Activated T-helper 1 cell treated with Interleukin-2 at 50 U/mL for 16 hours (primary cell): ENCODE measurements around the gene CELSR1.
"Not testable (repeated sequence)": the region's sequence is repeated elsewhere in the genome, so short reads cannot be mapped to it uniquely, and the experiment has no call there.

Experiments
- DNase-seq: peaks from one replicate; pipeline ENCODE4 v3.0.0-alpha.2; 2020; ENCODE audit warnings: low read depth

Gene CELSR1

GRCh38 chr22:46481386-46481785 lies 56.0 kb downstream of the CELSR1 start:
- DNase-seq, result no peak

- DNase-seq, result no peak
Measured at GRCh38 chr22:46480396-46480795, 57.0 kb downstream of the CELSR1 start.

GRCh38 chr22:46479046-46479445 lies 58.4 kb downstream of the CELSR1 start:
- DNase-seq, result no peak

- DNase-seq, result no peak
Measured at GRCh38 chr22:46478083-46478551, 59.3 kb downstream of the CELSR1 start.

GRCh38 chr22:46476547-46476941 lies 60.9 kb downstream of the CELSR1 start:
- DNase-seq, result no peak

GRCh38 chr22:46473896-46474557 lies 63.4 kb downstream of the CELSR1 start:
- no peak for DNase-seq

- no peak for DNase-seq
Measured at GRCh38 chr22:46473021-46473779, 64.2 kb downstream of the CELSR1 start.

GRCh38 chr22:46472722-46473016 lies 64.8 kb downstream of the CELSR1 start:
- no peak for DNase-seq

- no peak for DNase-seq
Measured at GRCh38 chr22:46471901-46472721, 65.3 kb downstream of the CELSR1 start.

GRCh38 chr22:46471330-46471729 lies 66.1 kb downstream of the CELSR1 start:
- not testable (repeated sequence) for DNase-seq

- DNase-seq, result no peak
Measured at GRCh38 chr22:46469711-46470110, 67.7 kb downstream of the CELSR1 start.

- DNase-seq, result no peak
Measured at GRCh38 chr22:46467006-46467405, 70.4 kb downstream of the CELSR1 start.

GRCh38 chr22:46466255-46466676 lies 71.2 kb downstream of the CELSR1 start:
- no peak for DNase-seq

GRCh38 chr22:46465793-46466192 lies 71.6 kb downstream of the CELSR1 start:
- no peak for DNase-seq

GRCh38 chr22:46465345-46465720 lies 72.1 kb downstream of the CELSR1 start:
- DNase-seq, result no peak

GRCh38 chr22:46464701-46465344 lies 72.6 kb downstream of the CELSR1 start:
- DNase-seq, result no peak

GRCh38 chr22:46464296-46464695 lies 73.1 kb downstream of the CELSR1 start:
- DNase-seq, result no peak

GRCh38 chr22:46463435-46464227 lies 73.8 kb downstream of the CELSR1 start:
- DNase-seq, result no peak

GRCh38 chr22:46462726-46463371 lies 74.6 kb downstream of the CELSR1 start:
- DNase-seq, result no peak

- DNase-seq, result no peak
Measured at GRCh38 chr22:46461566-46462180, 75.7 kb downstream of the CELSR1 start.

GRCh38 chr22:46460857-46461256 lies 76.6 kb downstream of the CELSR1 start:
- no peak for DNase-seq
